Astrocyte of the cerebellum (primary cell): ENCODE data around the gene UGT2B11.
A peak's percentile ranks its signal among the peaks of the same experiment; 100 is the strongest.
"Not testable (repeated sequence)": the region's sequence is repeated elsewhere in the genome, so short reads cannot be mapped to it uniquely, and the experiment has no call there.

Experiments used
- DNase-seq: peaks from one replicate; pipeline ENCODE4 v3.0.0-alpha.2; 2011; ENCODE audit warnings: low read depth
- H3K4me3 ChIP-seq: 2 replicates; pipeline ENCODE4 v1.5.1; 2011; ENCODE audit warnings: mild to moderate bottlenecking, low read depth, low read length, moderate library complexity
- CTCF ChIP-seq: IDR thresholded peaks from 2 replicates; pipeline ENCODE4 v1.5.1; 2012; ENCODE audit warnings: low read length, low read depth, moderate library complexity, mild to moderate bottlenecking; ENCODE audit errors: missing control alignments
- in situ Hi-C: cut with HindIII; loops from 2 replicates; pipeline ENCODE4 v1.10.0; 2017; ENCODE audit warnings: low sequenced_read_pairs

UGT2B11 gene

GRCh38 chr4:69170233-69171134, 44.1 kb downstream of the UGT2B11 start:
- H3K4me3 ChIP-seq, in situ Hi-C loops, DNase-seq: not testable (repeated sequence)
- TF ChIP-seq CTCF: peak; percentile 55

- in situ Hi-C loops, H3K4me3 ChIP-seq, DNase-seq: not testable (repeated sequence)
Measured at GRCh38 chr4:69169171-69169570, 45.4 kb downstream of the UGT2B11 start.

- TF ChIP-seq CTCF: no peak
- in situ Hi-C loops: no loop called here
- H3K4me3 ChIP-seq: no peak overlapping the region
- DNase-seq: no peak
Measured at GRCh38 chr4:69167300-69167699, 47.2 kb downstream of the UGT2B11 start.

- H3K4me3 ChIP-seq, DNase-seq, in situ Hi-C loops: not testable (repeated sequence)
Measured at GRCh38 chr4:69166376-69166775, 48.2 kb downstream of the UGT2B11 start.

- DNase-seq, in situ Hi-C loops, H3K4me3 ChIP-seq: not testable (repeated sequence)
Measured at GRCh38 chr4:69165707-69166106, 48.8 kb downstream of the UGT2B11 start.

- DNase-seq: no peak
- peak; percentile 35 for TF ChIP-seq CTCF
- no peak overlapping the region for H3K4me3 ChIP-seq
- in situ Hi-C loops: no loop called here
Measured at GRCh38 chr4:69156913-69157312, 57.6 kb downstream of the UGT2B11 start.

GRCh38 chr4:69154021-69154420, 60.5 kb downstream of the UGT2B11 start:
- no peak overlapping the region for H3K4me3 ChIP-seq
- in situ Hi-C loops: no loop called here
- TF ChIP-seq CTCF: no peak
- no peak for DNase-seq
